ENCODE measurements around the gene SNX7. TPM values are rescaled to one million over a fixed set of nuclear protein-coding genes. Genes with fewer than 3 reads are reported as not detected.

The SNX7 gene
- polyA plus RNA-seq, 2 of the 4 experiments (the other 2 are of a cell fraction): 29.5 to 45.1 TPM

GRCh38 chr1:98698625-98699024 lies 37.1 kb downstream of the SNX7 start:
- Histone ChIP-seq H3K27ac (no peak overlapping the region), H3K4me3 (no peak overlapping the region), H3K4me1 (no peaks in the 10 kb centered on the region), H3K4me2 (no peak overlapping the region), H3K9me3 (no peaks in the 10 kb centered on the region)
- ATAC-seq (no peak), DNase-seq (ENCODE audit: low read depth in 1 of 2, low spot score in 1 of 2) (no peak), FAIRE-seq (no peak)
- TF ChIP-seq EHMT2 (IDR thresholded peaks at IDR 0.05; ENCODE audit: low read depth): no peak
- TF ChIP-seq CHD4 (IDR thresholded peaks at IDR 0.05; ENCODE audit: borderline replicate concordance): no peak
- TF ChIP-seq FOSB (CRISPR knock-in tag; IDR thresholded peaks at IDR 0.05): no peak
- TF ChIP-seq HOXA7 (CRISPR knock-in tag; IDR thresholded peaks at IDR 0.05): no peak
- TF ChIP-seq SREBF2 (IDR thresholded peaks at IDR 0.05): no peak
- TF ChIP-seq REST (IDR thresholded peaks at IDR 0.05): no peak
- TF ChIP-seq ZSCAN20 (CRISPR knock-in tag; IDR thresholded peaks at IDR 0.05): no peak
- TF ChIP-seq GATA3 (IDR thresholded peaks at IDR 0.05; ENCODE audit: borderline replicate concordance): no peak
- no peak for TF ChIP-seq CTCF (IDR thresholded peaks at IDR 0.05)
- TF ChIP-seq CBX8 (IDR thresholded peaks at IDR 0.05): no peak
- no peak for TF ChIP-seq ELK1 (IDR thresholded peaks at IDR 0.05; ENCODE audit: low read depth, low read length)
- TF ChIP-seq JUN (IDR thresholded peaks at IDR 0.05): no peak
- no peak for TF ChIP-seq PBX3 (IDR thresholded peaks at IDR 0.05)
- TF ChIP-seq RAD21 (conservative IDR thresholded peaks at IDR 0.05 in 1 of 2, IDR thresholded peaks at IDR 0.05 in 1 of 2): no peak
- TF ChIP-seq RNF2 (IDR thresholded peaks at IDR 0.05; ENCODE audit: borderline replicate concordance, low read depth): no peak
- 95% methylated on average over 3 of the region's 3 CpGs for WGBS (ENCODE audit: missing lambda C conversion rate)
- CTCF ChIA-PET: interaction anchor here (1.1 kb wide), 1 partner anchor 50 kb away, joined by 3 read pairs; no protein-coding TSS in a partner anchor
- POLR2A ChIA-PET: no interaction called here

GRCh38 chr1:98700228-98700627 lies 38.7 kb downstream of the SNX7 start:
- Histone ChIP-seq H3K4me3 (no peak overlapping the region), H3K9me3 (no peaks in the 10 kb centered on the region), H3K4me1 (no peaks in the 10 kb centered on the region), H3K27ac (no peak overlapping the region), H3K4me2 (no peak overlapping the region)
- CTCF ChIA-PET: no interaction called here
- FAIRE-seq (no peak), DNase-seq (ENCODE audit: low read depth in 1 of 2, low spot score in 1 of 2) (no peak), ATAC-seq (no peak)
- POLR2A ChIA-PET: no interaction called here
- no peak for TF ChIP-seq HMGXB4 (CRISPR knock-in tag; IDR thresholded peaks at IDR 0.05; ENCODE audit: borderline replicate concordance)
- no peak for TF ChIP-seq KDM5A (IDR thresholded peaks at IDR 0.05)
- TF ChIP-seq RARB (CRISPR knock-in tag; IDR thresholded peaks at IDR 0.05): no peak
- no peak for TF ChIP-seq NFE2L2 (conservative IDR thresholded peaks at IDR 0.05; ENCODE audit: low read length)
- no peak for TF ChIP-seq POLR2A (IDR thresholded peaks at IDR 0.05; ENCODE audit: low read length)
- no peak for TF ChIP-seq HOXA7 (CRISPR knock-in tag; IDR thresholded peaks at IDR 0.05)
- no peak for TF ChIP-seq HEYL (CRISPR knock-in tag; IDR thresholded peaks at IDR 0.05)
- no peak for TF ChIP-seq EHMT2 (IDR thresholded peaks at IDR 0.05; ENCODE audit: low read depth)
- TF ChIP-seq CEBPB (IDR thresholded peaks at IDR 0.05): no peak
- TF ChIP-seq HDAC2 (IDR thresholded peaks at IDR 0.05): no peak
- no peak for TF ChIP-seq NR3C1 (IDR thresholded peaks at IDR 0.05)

All from A549 (cell line).